ENCODE measurements around the gene ASPSCR1.

DNA sequence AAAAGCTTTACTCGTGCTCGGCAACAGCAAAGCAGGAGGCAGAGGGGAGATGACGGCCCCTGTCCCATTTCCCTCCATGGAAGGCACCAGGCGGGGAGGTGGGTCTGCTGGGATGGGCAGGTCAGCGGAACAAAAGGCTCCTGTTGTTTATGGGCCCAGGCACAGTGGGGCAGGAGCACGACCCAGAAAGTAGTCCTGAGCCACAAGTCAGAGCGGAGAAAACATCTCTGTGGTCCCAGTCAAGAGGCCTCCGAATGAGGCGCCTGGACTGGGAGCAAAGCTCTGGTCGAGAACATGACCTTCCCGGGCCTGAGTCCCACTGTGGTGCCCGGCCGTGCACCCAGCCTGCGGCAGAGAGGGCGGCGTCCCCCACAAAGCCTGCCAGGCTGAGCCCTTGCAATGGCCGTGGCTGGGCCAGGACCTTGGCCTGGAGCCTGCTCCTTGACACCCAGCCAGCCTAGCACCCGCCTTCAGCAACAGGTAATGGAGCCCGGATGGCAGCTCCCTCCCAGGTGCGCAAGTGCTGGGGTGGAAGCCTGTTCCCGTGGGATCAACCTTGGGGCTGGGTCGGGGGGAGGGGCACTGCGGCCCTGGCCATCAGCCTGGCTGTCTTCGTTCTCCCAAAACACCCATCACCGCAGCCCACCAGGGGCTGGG, 70.6 kb downstream of the ASPSCR1 start:
- TF ChIP-seq, protein P1, sequence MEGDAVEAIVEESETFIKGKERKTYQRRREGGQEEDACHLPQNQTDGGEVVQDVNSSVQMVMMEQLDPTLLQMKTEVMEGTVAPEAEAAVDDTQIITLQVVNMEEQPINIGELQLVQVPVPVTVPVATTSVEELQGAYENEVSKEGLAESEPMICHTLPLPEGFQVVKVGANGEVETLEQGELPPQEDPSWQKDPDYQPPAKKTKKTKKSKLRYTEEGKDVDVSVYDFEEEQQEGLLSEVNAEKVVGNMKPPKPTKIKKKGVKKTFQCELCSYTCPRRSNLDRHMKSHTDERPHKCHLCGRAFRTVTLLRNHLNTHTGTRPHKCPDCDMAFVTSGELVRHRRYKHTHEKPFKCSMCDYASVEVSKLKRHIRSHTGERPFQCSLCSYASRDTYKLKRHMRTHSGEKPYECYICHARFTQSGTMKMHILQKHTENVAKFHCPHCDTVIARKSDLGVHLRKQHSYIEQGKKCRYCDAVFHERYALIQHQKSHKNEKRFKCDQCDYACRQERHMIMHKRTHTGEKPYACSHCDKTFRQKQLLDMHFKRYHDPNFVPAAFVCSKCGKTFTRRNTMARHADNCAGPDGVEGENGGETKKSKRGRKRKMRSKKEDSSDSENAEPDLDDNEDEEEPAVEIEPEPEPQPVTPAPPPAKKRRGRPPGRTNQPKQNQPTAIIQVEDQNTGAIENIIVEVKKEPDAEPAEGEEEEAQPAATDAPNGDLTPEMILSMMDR (IDR thresholded peaks at IDR 0.05): no peak
- no peak for TF ChIP-seq POLR2A (IDR thresholded peaks at IDR 0.05)

Measured in stomach (tissue), 4 donors.